Activated T-helper 2 cell treated with anti-CD3 and anti-CD28 coated beads, Interferon-gamma antibody, Interleukin-2, Interleukin-4, amounts not matched to agents 10 μg/mL and 5 μg/mL and 100 μg/mL, durations not matched to agents 14 hours and 24 hours and 36 hours (primary cell): ENCODE measurements around the gene DPH5. TPM values are rescaled to one million over a fixed set of nuclear protein-coding genes. Genes with fewer than 3 reads are reported as not detected.

ENCODE experiments used
- DNase-seq: peaks from one replicate; pipeline ENCODE4 v3.0.0; 2021; ENCODE audit warnings: low spot score
- H3K27ac Mint-ChIP-seq: one replicate; pipeline ENCODE4 v1.8.0; 2021; ENCODE audit warnings: mixed read lengths
- H3K27me3 Mint-ChIP-seq: one replicate; pipeline ENCODE4 v1.8.0; 2021; ENCODE audit warnings: low read depth, mixed read lengths
- H3K36me3 Mint-ChIP-seq: one replicate; pipeline ENCODE4 v1.8.0; 2021; ENCODE audit warnings: low read depth, mixed read lengths
- H3K4me1 Mint-ChIP-seq: one replicate; pipeline ENCODE4 v1.8.0; 2021; ENCODE audit warnings: low read depth, mixed read lengths
- H3K4me3 Mint-ChIP-seq: one replicate; pipeline ENCODE4 v1.8.0; 2021; ENCODE audit warnings: low read depth, mild to moderate bottlenecking, moderate library complexity, mixed read lengths
- H3K9me3 Mint-ChIP-seq: one replicate; pipeline ENCODE4 v1.8.0; 2021; ENCODE audit warnings: mixed read lengths
- intact Hi-C: fragments of 100-400 bp; cut with micrococcal nuclease; formaldehyde crosslinking; loops from one replicate; pipeline ENCODE4 v1.15.1; 2023
- total RNA-seq: library from RNA; stranded (reverse); gene quantifications from 2 replicates; pipeline ENCODE4 v1.2.3, GENCODE V29; 2022

The DPH5 gene
- total RNA-seq, 1 donor from 2014 or later = 40.0 TPM

GRCh38 chr1:100942304-100943046 is 83.1 kb downstream of the DPH5 start:
- H3K36me3 Mint-ChIP-seq = peaks cover 86% of the 10 kb centered on the region
- peaks cover 1% of the 10 kb centered on the region for H3K27me3 Mint-ChIP-seq
- no peak overlapping the region for H3K4me3 Mint-ChIP-seq
- intact Hi-C loops = loop anchor here (5.0 kb wide), 2 partner anchors 65 to 140 kb away; no protein-coding TSS in a partner anchor
- peaks cover 27% of the 10 kb centered on the region for H3K9me3 Mint-ChIP-seq
- DNase-seq = no peak
- H3K4me1 Mint-ChIP-seq = peaks cover 34% of the 10 kb centered on the region
- H3K27ac Mint-ChIP-seq = no peak overlapping the region

GRCh38 chr1:100941580-100942216 is 83.9 kb downstream of the DPH5 start:
- intact Hi-C loops = loop anchor here (5.0 kb wide), 2 partner anchors 66 to 141 kb away; no protein-coding TSS in a partner anchor
- H3K4me1 Mint-ChIP-seq = peaks cover 31% of the 10 kb centered on the region
- no peak overlapping the region for H3K4me3 Mint-ChIP-seq
- peak overlapping the region; percentile 36 for H3K27ac Mint-ChIP-seq
- H3K36me3 Mint-ChIP-seq = peaks cover 84% of the 10 kb centered on the region
- peaks cover 1% of the 10 kb centered on the region for H3K27me3 Mint-ChIP-seq
- no peak for DNase-seq
- H3K9me3 Mint-ChIP-seq = peaks cover 20% of the 10 kb centered on the region

GRCh38 chr1:100941098-100941527 is 84.5 kb downstream of the DPH5 start:
- intact Hi-C loops = loop anchor here (5.0 kb wide), 2 partner anchors 66 to 141 kb away; no protein-coding TSS in a partner anchor
- DNase-seq = no peak
- Mint-ChIP-seq H3K4me1 (peaks cover 35% of the 10 kb centered on the region), H3K9me3 (peaks cover 14% of the 10 kb centered on the region), H3K27me3 (peaks cover 1% of the 10 kb centered on the region), H3K36me3 (peaks cover 84% of the 10 kb centered on the region), H3K27ac (peak overlapping the region; percentile 86), H3K4me3 (no peak overlapping the region)

Other genes with a start within 250 kb of the DPH5 start
- gene EXTL2, start 130.9 kb downstream of the DPH5 start, total RNA-seq = 3.4 and 3.8 TPM in 2 replicates
- gene SLC30A7, start 129.7 kb downstream of the DPH5 start, total RNA-seq = 38.6 and 39.4 TPM in 2 replicates
- gene S1PR1, start 211.2 kb upstream of the DPH5 start, total RNA-seq = 71.0 and 73.0 TPM in 2 replicates